Sigmoid colon (tissue), 4 donors: ENCODE data around the gene BCOR.
A peak's percentile ranks its signal among the peaks of the same experiment; 100 is the strongest.

Source experiments
- CTCF ChIP-seq, 4 experiments: fragments of 450-650 bp in 3 of 4; fragments of 200-600 bp in 1 of 4; IDR thresholded peaks; one replicate each; pipeline ENCODE4 v1.5.1; 2016 to 2019; ENCODE audit warnings: antibody characterized with exemption in 4 of 4, mild to moderate bottlenecking in 3 of 4, moderate library complexity in 2 of 4
- EP300 ChIP-seq, 4 donors: sonication (generic); formaldehyde crosslinking; IDR thresholded peaks; one replicate each; pipeline ENCODE4 v1.6.1; 2017; ENCODE audit warnings: antibody characterized with exemption in 4 of 4
- POLR2A ChIP-seq, 2 donors: fragments of 450-650 bp; IDR thresholded peaks; one replicate each; pipeline ENCODE4 v1.6.1; 2016; ENCODE audit warnings: antibody characterized with exemption in 2 of 2, mild to moderate bottlenecking in 2 of 2, moderate library complexity in 2 of 2
- POLR2AphosphoS5 ChIP-seq, 4 donors: sonication (generic); formaldehyde crosslinking; IDR thresholded peaks; one replicate each; pipeline ENCODE4 v1.6.1; 2017; ENCODE audit warnings: antibody characterized with exemption in 4 of 4

DNA sequence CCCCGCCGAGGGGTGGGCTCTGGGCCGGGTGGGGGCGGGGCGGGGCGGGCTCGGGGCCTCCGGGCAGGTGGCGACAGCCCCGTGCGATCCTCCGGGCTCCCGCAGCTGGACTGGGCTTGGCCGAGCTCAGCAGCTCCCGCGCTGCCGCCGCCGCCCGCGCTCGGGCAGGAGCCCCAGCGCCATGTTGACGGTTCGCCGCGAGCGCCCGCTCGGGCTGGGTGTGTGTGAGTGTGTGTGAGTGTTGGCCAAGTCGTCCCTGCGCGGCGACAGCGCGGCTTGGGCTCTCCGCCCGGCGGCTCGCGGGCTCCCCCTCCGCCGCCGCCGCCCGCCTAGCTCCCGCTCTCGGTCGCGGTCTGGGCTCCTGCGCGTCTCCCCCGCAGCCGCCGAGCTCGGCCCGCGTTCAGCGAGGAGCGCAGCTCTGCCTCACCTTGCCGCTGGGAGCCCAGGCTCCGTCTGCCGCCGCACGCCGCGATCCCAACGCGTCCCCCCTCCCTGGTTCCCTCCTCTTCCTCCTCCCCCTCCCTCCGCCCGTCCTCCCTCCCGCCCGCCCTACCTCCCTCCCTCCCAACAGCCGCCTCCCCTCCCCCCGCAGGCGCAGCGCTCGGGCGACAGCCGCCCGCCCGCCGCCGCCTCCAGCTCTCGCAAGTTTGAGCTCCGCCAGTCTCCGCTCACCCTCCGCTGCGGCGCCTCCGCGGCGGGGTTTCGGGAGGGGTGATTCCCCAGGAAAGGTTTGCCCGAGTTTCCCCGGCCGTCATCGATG, at the start of gene BCOR:
- TF ChIP-seq POLR2A (IDR thresholded peaks at IDR 0.05) (peak in 1 of 2 donors; percentile 22), CTCF (IDR thresholded peaks at IDR 0.05) (no peak), POLR2AphosphoS5 (IDR thresholded peaks at IDR 0.05) (peak; percentile 92 to 99 (median 95)), EP300 (IDR thresholded peaks at IDR 0.05) (no peak)
